ENCODE results near the gene ADGRD2.

ADGRD2 gene

DNA sequence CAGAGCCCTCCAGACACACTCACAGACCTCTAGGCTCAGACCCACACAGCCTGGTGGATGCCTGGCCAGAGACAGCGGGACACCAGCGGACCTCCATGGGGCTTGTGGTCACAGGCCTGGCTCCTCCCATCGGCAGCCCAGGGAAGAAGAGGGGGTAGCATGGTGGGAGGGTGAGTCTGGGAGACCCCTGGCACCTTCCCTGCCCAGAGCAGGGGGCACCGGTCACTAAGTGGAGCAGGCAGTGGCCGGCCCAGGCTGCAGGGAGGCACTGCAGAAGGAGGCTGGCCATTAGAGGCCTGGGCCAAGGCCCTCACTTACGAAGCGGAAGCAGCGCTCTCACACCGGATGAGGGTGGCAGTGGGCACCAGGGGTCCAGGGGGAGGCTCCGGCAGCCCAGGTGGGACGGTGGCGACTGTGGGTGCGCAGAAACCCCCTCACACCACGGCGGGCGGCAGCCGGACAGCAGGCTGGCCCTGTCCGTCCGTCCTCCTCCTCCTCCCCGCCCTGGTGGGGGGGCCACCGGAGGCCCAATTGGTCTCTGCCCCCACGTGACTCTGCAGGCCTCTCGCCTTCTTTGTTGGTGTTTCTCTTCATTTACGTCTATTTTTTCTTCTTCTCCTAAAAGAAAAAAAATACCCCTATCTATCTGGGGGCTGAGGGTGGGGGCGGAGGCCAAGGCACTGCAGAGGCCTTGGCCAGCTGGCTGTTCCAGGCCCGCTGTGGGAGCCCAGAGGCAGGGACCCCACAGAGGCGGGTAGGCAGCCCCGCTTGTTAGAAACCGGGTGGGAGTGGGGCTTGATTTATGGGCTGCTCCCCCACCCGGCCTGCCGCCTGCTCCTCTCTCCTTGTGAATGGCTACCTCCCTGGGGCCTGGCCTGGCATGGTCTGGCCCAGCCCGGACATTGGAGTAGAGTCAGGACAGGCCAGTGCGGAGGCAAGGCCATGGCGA lies 57.0 kb downstream of the ADGRD2 start, which contains the start of gene NR5A1:
Gene NR5A1 (minus strand): TSS at position 469 of the 949 bp plus-strand sequence. CDS start 4,004 bp downstream, outside the sequence.
- in situ Hi-C loops (cut with MboI; ENCODE audit: low sequenced_read_pairs) = no loop called here

- in situ Hi-C loops (cut with MboI; ENCODE audit: low sequenced_read_pairs) = no loop called here
Measured at GRCh38 chr9:124507880-124508423, 57.7 kb downstream of the ADGRD2 start.

DNA sequence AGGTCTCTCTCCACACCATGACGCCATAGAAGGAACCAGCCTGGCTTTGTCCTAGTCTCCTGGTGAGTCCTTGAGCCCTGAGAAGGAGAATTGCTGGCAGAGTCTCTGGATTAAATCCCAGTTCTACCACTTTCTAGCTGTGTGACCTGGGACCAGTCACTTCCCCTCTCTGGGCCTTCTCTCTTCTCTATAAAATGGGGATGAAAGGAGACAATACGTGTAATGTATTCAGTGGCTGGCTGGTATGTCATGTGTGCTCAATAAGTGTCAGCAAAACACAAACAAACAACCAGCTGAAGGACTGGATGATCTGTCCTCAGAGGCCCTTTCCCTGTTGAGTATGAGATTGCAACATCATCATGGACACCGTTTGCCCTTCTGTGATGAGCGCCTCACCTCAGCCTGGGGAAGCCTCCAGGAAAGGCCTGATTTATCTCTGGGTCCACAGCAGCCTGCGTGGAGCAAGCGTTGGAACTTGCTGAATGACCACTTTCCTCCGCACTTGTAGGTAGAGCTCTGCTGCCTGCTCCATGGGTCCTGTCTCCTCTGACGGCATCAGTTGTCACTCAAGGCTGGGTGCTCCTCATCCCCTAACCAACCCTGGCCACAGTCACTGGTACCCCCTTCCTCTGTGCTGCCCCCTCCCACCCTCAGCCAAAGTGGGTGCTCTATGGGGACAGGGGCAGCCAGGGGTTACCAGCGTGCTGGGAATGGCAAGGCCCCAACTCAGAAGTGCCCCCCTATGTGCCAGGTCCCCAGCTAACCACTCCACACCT lies 60.6 kb downstream of the ADGRD2 start:
- in situ Hi-C loops (cut with MboI; ENCODE audit: low sequenced_read_pairs) = no loop called here

- in situ Hi-C loops (cut with MboI; ENCODE audit: low sequenced_read_pairs) = no loop called here
Measured at GRCh38 chr9:124511426-124511840, 61.2 kb downstream of the ADGRD2 start.

DNA sequence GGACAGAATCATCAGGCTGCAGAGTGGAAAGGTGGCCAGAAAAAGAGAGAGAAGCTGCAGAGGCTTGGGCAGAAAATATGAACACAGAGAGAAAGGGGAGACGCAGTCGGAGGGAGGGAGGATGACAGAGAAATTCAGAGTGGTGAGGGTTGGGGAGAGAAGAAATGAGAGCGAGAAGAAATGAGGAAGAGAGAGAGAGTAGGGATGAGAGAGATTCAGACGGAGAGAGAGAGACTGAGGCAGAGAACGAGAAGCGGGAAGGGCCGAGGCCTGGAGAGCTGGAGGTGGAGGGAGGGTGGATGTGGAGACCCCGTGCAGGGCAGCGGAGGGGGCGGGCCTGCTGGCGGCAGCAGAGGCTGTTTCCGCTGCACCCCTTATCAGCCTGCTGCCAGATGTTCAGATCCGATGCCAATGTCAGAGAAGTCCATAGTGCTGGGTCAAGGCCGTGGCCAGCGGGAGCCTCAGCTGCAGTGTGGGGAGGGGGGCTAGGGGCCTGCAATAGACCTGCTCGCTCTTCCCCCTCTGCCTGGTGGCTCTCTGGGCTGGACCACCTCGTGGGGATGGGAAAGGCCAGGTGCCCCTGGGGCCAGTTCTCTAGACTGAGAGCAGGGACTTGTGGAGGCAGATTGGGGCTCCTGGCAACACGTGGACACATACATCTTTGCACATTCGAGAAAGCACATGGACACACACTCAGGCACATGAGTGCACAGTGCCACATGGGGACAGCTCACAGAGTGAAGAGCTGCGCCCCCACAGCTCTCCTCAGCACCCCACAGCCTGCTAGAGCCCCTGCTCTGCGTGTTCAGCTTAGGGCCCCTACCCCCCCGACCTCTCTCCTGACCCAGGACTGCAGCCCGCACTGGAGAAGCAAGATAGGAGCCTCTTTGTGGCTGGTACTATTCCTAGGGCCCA lies 61.9 kb downstream of the ADGRD2 start:
- in situ Hi-C loops (cut with MboI; ENCODE audit: low sequenced_read_pairs) = no loop called here

GRCh38 chr9:124512806-124513204 lies 62.6 kb downstream of the ADGRD2 start:
- in situ Hi-C loops (cut with MboI; ENCODE audit: low sequenced_read_pairs) = no loop called here

GRCh38 chr9:124513376-124513994 lies 63.2 kb downstream of the ADGRD2 start:
- in situ Hi-C loops (cut with MboI; ENCODE audit: low sequenced_read_pairs) = no loop called here

DNA sequence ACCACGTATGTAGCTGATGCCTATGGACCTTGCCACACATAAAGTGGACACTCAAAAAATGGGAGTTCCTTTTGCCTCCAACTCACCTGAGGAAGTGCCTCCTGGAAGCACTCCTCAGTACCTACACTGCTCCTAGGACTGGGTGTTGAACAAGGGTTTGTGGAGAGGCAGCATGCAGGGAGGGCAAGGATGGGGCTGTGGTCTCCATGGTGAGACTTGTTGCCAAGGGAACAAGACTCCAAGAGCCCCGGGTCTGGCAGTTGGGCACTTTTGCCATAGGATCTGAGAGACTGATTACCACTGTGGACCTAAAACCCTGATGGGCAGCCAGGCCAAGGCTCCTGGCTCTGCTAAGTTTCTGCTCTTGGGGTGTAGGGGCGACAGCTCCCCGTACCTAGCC lies 63.9 kb downstream of the ADGRD2 start:
- in situ Hi-C loops (cut with MboI; ENCODE audit: low sequenced_read_pairs) = no loop called here

DNA sequence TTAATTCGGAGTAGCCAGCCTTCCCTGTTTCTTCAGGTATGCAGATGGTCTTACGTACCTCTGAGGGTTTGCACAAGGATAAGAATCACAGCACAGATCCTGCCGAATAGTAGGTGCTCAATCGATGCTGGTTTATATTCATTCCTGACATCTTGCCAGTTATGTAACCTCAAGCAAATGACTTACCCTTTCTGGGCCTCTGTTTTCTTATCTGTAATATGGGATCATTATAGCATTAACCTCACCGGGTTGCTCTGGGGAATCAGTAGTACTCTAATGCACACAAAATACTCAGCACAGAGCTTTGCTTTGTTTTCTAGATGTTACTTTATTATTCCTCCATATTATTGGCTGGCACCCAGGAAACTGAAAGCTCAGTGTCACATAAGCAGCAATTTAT lies 64.6 kb downstream of the ADGRD2 start:
- in situ Hi-C loops (cut with MboI; ENCODE audit: low sequenced_read_pairs) = no loop called here

DNA sequence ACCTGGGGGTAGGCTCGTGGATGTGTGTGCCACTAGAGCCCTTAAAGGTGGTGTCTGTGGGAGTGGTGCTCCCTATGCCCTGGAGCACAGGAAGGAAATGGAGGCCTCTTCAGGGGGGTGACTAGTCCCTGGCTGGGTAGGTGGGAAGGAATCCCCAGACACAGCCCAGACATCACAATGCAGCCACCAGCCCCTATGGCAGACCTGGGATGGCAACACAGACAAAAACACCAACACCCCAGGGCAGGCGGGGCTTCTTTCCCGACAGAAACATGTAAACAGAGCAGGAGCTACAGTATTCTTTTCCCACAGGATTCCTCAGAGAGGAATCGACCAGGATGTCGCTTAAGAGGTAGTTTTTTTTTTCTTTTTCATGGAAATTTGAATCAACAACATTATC lies 67.3 kb downstream of the ADGRD2 start:
- in situ Hi-C loops (cut with MboI; ENCODE audit: low sequenced_read_pairs) = no loop called here

DNA sequence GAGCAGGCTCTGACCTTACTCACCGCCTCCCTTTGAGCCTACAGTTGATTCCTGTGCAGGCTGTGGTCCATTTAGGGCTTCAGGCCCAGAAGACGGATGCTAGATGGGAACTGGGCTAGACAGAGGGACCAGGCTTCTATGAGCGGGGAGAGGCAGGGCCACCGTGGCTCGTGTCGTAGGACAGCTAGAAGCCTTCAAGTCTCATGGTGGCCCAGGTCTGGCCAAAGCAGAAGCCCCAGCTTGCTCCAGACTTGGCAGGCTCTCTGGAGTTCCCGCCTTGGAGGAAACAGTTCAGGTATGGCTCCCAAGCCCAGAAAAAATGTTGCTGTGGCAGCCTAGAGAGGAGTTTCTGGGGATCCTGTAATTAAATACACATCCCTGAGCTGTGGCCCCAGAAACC lies 67.9 kb downstream of the ADGRD2 start:
- in situ Hi-C loops (cut with MboI; ENCODE audit: low sequenced_read_pairs) = no loop called here

DNA sequence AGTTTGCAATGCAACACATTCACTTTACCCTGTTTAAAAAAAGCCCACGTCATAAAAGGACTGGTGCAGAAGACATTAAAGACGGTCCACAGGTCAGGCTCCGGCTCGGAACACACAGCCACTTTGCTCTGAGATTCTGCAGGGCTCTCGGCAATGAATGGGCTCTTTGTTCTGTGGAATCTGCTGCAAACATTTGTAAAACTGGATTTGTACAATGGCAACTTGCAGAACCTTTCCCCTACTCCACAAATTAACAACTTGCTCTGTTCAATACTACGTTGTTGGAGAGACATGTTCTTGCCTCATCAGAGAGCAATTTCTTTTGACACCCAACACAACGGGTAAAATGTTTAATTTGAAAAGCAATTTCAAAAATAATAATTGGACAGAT lies 70.0 kb downstream of the ADGRD2 start:
- in situ Hi-C loops (cut with MboI; ENCODE audit: low sequenced_read_pairs) = no loop called here

DNA sequence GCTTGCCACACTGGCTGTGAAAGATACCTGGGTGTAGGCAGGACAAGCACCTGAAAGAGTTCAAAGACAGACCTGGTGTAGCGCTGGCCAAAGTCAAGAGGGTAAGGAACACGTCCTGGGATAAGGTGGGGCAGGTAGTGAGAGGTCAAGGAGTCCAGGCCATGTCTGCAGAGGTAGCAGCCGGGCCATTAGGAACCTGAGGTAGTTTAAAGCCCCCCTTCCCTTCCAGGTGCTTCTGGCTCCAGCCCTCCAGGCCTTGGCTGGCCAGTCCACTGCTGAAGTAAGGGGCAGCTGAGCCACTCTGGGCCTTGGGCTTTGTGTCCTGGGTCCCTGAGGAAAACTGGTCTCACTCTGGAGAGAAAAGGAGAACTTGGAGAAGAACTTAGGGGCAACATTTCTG lies 70.9 kb downstream of the ADGRD2 start:
- in situ Hi-C loops (cut with MboI; ENCODE audit: low sequenced_read_pairs) = no loop called here

DNA sequence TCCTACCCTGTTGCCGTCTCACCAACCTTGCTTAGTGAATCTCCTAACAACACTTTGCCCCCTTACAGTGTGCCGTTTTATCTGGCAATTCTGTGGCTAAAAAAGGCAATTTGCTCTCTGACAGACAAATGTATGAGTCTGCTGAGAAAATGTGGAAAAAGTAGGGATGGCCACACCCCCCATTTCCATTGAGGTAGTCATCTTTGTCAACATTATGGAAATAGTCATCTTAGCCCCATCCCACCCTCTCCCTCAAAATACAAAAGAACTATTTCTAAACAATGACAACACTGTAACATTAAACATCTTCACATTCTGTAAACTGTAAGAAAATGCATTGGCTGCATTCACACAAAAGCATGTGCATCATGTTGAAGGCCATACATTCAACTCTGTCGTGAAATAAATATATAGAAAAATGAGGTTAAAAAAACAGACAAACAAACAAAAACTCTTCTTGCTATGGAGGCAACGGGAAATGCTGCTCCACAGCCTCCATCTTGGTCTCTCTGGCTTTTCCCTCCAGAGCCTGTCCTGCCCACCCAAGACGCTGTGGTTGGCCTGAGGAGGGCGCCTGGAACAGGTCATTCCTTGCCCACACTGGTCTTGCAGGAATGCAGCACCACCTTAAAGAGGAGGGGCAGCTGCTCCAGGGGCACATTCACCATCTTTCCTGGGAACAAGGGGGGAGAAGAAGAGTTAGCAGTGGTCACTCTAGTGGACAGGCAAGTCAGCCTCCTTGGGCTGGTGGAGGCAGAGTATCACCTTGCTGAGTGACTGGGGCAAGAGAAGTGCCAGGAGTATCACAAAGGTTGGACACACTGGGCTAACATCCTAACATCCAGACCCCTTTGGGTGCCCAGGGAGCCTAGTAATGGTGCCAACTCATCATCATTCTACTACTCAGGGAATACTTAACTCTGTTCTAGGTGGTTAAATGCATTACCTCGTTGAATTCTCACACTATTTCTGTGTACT lies 72.2 kb downstream of the ADGRD2 start:
- in situ Hi-C loops (cut with MboI; ENCODE audit: low sequenced_read_pairs) = no loop called here

DNA sequence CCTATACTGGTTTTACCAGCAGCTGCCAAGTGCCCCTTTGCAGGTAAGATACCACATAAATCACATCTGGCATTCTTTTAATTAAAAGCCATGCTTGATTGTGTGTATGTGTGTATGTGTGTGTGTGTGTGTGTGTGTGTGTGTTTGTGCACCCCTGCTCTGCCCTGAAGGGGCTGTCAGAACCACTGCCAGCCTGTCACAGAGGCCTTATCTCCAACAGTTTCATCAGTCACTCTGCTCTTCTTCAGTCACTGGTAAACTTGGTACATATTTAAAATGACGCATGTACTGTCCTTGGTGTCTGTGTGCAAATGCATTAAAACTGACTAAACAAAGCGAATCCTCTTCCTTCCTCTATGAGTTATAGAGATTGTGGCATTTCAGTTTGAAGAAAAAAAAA lies 75.9 kb downstream of the ADGRD2 start:
- in situ Hi-C loops (cut with MboI; ENCODE audit: low sequenced_read_pairs) = no loop called here

DNA sequence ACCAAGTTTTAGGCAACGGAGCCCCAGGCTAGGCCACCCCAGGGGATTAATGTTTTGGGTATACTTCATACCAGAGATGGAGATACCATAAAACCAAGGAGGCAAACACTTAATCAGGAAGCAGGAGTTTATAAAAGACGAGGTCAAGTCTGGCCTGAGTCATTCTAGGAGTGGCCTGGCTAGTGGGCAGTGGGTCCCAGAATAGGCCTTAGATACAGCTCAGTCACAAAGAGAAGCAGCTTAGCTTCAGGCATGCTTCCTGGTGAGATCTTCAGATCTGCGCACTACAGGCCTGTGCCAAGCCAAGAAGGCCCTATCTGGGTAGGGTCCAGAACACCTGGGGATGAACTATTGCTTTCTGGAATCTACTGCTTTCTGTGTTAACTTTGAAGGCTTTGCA lies 77.5 kb downstream of the ADGRD2 start:
- in situ Hi-C loops (cut with MboI; ENCODE audit: low sequenced_read_pairs) = no loop called here

All from hTERT RPE-1 (cell line).